ENCODE results near the gene SHROOM4. TPM values are rescaled to one million over a fixed set of nuclear protein-coding genes. Genes with fewer than 3 reads are reported as not detected.

SHROOM4 gene
- total RNA-seq, 2 experiments from 2014 or later: not detected

- H3K4me1 Mint-ChIP-seq (ENCODE audit: low read depth): no peaks in the 10 kb centered on the region
- no peak overlapping the region for H3K4me3 Mint-ChIP-seq
- ChIA-PET CTCF (no interaction called here), POLR2A (no interaction called here)
- no peaks in the 10 kb centered on the region for H3K36me3 Mint-ChIP-seq (ENCODE audit: low read depth)
- Histone ChIP-seq H3K4me1 (ENCODE audit: insufficient read depth, low read length) (no peaks in the 10 kb centered on the region), H3K4me3 (ENCODE audit: low read length) (no peak overlapping the region), H3K36me3 (ENCODE audit: insufficient read depth, low read length) (no peaks in the 10 kb centered on the region), H3K27me3 (ENCODE audit: control insufficient read depth in 1 of 2, insufficient read depth in 2 of 2, low read length in 2 of 2) (no peaks in the 10 kb centered on the region), H3K9me3 (ENCODE audit: control insufficient read depth in 1 of 2, insufficient read depth in 1 of 2, low read length in 2 of 2) (no peaks in the 10 kb centered on the region), H3K27ac (ENCODE audit: low read depth in 1 of 2, low read length in 2 of 2) (no peak overlapping the region)
- DNase-seq (no peak), ATAC-seq (ENCODE audit: poor library complexity) (no peak)
- intact Hi-C loops (cut with DNase I, micrococcal nuclease): no loop called here
- no peak for TF ChIP-seq CTCF (IDR thresholded peaks at IDR 0.05)
- H3K9me3 Mint-ChIP-seq: no peaks in the 10 kb centered on the region
- peaks cover 8% of the 10 kb centered on the region for H3K27me3 Mint-ChIP-seq
- no peak overlapping the region for H3K27ac Mint-ChIP-seq
Measured at GRCh38 chrX:50769389-50770063, 44.5 kb downstream of the SHROOM4 start.

GRCh38 chrX:50768801-50769200, 45.2 kb downstream of the SHROOM4 start:
- POLR2A ChIA-PET: no interaction called here
- CTCF ChIA-PET: interaction anchor here (0.8 kb wide), 1 partner anchor 11 kb away, joined by 3 read pairs; no protein-coding TSS in a partner anchor
- DNase-seq (no peak), ATAC-seq (ENCODE audit: poor library complexity) (no peak)
- no peak overlapping the region for H3K27ac Mint-ChIP-seq
- H3K36me3 Mint-ChIP-seq (ENCODE audit: low read depth): no peaks in the 10 kb centered on the region
- Histone ChIP-seq H3K36me3 (ENCODE audit: insufficient read depth, low read length) (no peaks in the 10 kb centered on the region), H3K4me3 (ENCODE audit: low read length) (no peak overlapping the region), H3K27me3 (ENCODE audit: control insufficient read depth in 1 of 2, insufficient read depth in 2 of 2, low read length in 2 of 2) (no peaks in the 10 kb centered on the region), H3K9me3 (ENCODE audit: control insufficient read depth in 1 of 2, insufficient read depth in 1 of 2, low read length in 2 of 2) (no peaks in the 10 kb centered on the region), H3K4me1 (ENCODE audit: insufficient read depth, low read length) (no peaks in the 10 kb centered on the region), H3K27ac (ENCODE audit: low read depth in 1 of 2, low read length in 2 of 2) (no peak overlapping the region)
- intact Hi-C loops (cut with DNase I, micrococcal nuclease): no loop called here
- H3K4me3 Mint-ChIP-seq: no peak overlapping the region
- no peak for TF ChIP-seq CTCF (IDR thresholded peaks at IDR 0.05)
- peaks cover 8% of the 10 kb centered on the region for H3K27me3 Mint-ChIP-seq
- H3K9me3 Mint-ChIP-seq: no peaks in the 10 kb centered on the region
- H3K4me1 Mint-ChIP-seq (ENCODE audit: low read depth): no peaks in the 10 kb centered on the region

GRCh38 chrX:50765986-50766385, 48.0 kb downstream of the SHROOM4 start:
- Mint-ChIP-seq H3K4me3 (no peak overlapping the region), H3K27ac (no peak overlapping the region), H3K27me3 (peaks cover 8% of the 10 kb centered on the region), H3K9me3 (no peaks in the 10 kb centered on the region), H3K4me1 (ENCODE audit: low read depth) (no peaks in the 10 kb centered on the region), H3K36me3 (ENCODE audit: low read depth) (no peaks in the 10 kb centered on the region)
- intact Hi-C loops (cut with DNase I, micrococcal nuclease): no loop called here
- CTCF ChIA-PET: no interaction called here
- no peaks in the 10 kb centered on the region for H3K27me3 ChIP-seq (ENCODE audit: control insufficient read depth in 1 of 2, insufficient read depth in 2 of 2, low read length in 2 of 2)
- no peaks in the 10 kb centered on the region for H3K4me1 ChIP-seq (ENCODE audit: insufficient read depth, low read length)
- ATAC-seq (ENCODE audit: poor library complexity): no peak
- H3K36me3 ChIP-seq (ENCODE audit: insufficient read depth, low read length): no peaks in the 10 kb centered on the region
- H3K4me3 ChIP-seq (ENCODE audit: low read length): no peak overlapping the region
- no peaks in the 10 kb centered on the region for H3K9me3 ChIP-seq (ENCODE audit: control insufficient read depth in 1 of 2, insufficient read depth in 1 of 2, low read length in 2 of 2)
- POLR2A ChIA-PET: no interaction called here
- no peak for DNase-seq
- no peak for TF ChIP-seq CTCF (IDR thresholded peaks at IDR 0.05)
- H3K27ac ChIP-seq (ENCODE audit: low read depth in 1 of 2, low read length in 2 of 2): no peak overlapping the region

All from CD4-positive, alpha-beta T cell (primary cell).